Spleen (tissue), 7 donors: ENCODE measurements around the gene SURF2.

ENCODE experiments used
- POLR2A ChIP-seq, 3 donors: fragments of 450-650 bp; IDR thresholded peaks; one replicate each; pipeline ENCODE4 v1.5.1; 2017; ENCODE audit warnings: antibody characterized with exemption in 3 of 3, mild to moderate bottlenecking in 1 of 3
- POLR2AphosphoS5 ChIP-seq, 3 donors: sonication (generic); formaldehyde crosslinking; IDR thresholded peaks; one replicate each; pipeline ENCODE4 v1.5.1; 2017; ENCODE audit warnings: antibody characterized with exemption in 3 of 3
- TF ChIP-seq, protein P1 (sequence below), 11 experiments: fragments of 200-600 bp in 7 of 11; fragments of 450-650 bp in 4 of 11; sonication (generic) in 4 of 11; IDR thresholded peaks in 8 of 11; conservative IDR thresholded peaks in 3 of 11; 1 replicate in 7 of 11; 2 replicates in 4 of 11; pipeline versions ENCODE4 v1.4.0 to v1.8.0; 2016 to 2021; ENCODE audit warnings: antibody characterized with exemption in 11 of 11, inconsistent platforms in 4 of 11, mild to moderate bottlenecking in 1 of 11
- donor health status: DM: no; HTN: no; CAD: no; lungs with moderate emphysema.
- donor health status: DM: no; HTN: no; CAD: no.
- donor health status: DM: no; HTN: no; CAD: no.

DNA sequence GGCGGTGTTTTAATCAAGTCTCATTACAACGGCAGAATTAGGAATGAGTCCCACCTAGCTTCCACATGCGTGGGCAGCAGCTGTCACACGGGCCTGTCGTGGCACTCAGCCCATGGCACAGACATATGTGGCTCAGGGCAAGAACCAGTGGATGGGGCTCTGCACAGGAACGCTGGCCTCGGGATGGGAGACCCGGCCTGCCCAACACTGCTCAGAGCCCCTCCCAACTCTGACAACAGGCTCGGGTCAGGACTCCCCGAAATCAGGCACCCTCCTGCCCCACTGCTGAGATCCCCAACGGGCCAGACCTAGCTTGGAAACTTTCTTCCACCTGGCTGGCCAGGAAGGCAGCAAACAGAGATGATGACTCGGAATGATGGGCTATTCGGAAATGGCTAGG lies 15.4 kb upstream of the SURF2 start:
- TF ChIP-seq, protein P1, sequence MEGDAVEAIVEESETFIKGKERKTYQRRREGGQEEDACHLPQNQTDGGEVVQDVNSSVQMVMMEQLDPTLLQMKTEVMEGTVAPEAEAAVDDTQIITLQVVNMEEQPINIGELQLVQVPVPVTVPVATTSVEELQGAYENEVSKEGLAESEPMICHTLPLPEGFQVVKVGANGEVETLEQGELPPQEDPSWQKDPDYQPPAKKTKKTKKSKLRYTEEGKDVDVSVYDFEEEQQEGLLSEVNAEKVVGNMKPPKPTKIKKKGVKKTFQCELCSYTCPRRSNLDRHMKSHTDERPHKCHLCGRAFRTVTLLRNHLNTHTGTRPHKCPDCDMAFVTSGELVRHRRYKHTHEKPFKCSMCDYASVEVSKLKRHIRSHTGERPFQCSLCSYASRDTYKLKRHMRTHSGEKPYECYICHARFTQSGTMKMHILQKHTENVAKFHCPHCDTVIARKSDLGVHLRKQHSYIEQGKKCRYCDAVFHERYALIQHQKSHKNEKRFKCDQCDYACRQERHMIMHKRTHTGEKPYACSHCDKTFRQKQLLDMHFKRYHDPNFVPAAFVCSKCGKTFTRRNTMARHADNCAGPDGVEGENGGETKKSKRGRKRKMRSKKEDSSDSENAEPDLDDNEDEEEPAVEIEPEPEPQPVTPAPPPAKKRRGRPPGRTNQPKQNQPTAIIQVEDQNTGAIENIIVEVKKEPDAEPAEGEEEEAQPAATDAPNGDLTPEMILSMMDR (IDR thresholded peaks at IDR 0.05 in 8 of 11, conservative IDR thresholded peaks at IDR 0.05 in 3 of 11), result no peak
- TF ChIP-seq POLR2AphosphoS5 (IDR thresholded peaks at IDR 0.05) (no peak), POLR2A (IDR thresholded peaks at IDR 0.05) (no peak)
